Sigmoid colon (tissue), 7 donors: ENCODE results near the gene SBNO2. TPM values are rescaled to one million over a fixed set of nuclear protein-coding genes. Genes with fewer than 3 reads are reported as not detected.
A peak's percentile ranks its signal among the peaks of the same experiment; 100 is the strongest.

Experiments
- DNase-seq: peaks from one replicate; pipeline ENCODE4 v3.0.0-alpha.2; 2019
- H3K27ac ChIP-seq, 4 donors: fragments of 200-600 bp; sonication (generic); one replicate each; pipeline ENCODE4 v1.5.1; 2016 to 2019; ENCODE audit warnings: mild to moderate bottlenecking in 1 of 4
- H3K27me3 ChIP-seq, 3 donors: fragments of 200-600 bp; sonication (generic); one replicate each; pipeline ENCODE4 v1.5.1; 2019; ENCODE audit warnings: mild to moderate bottlenecking in 1 of 3
- H3K36me3 ChIP-seq, 4 donors: fragments of 200-600 bp; sonication (generic); one replicate each; pipeline ENCODE4 v1.5.1; 2016 to 2019
- H3K4me1 ChIP-seq, 4 donors: fragments of 200-600 bp; sonication (generic); one replicate each; pipeline ENCODE4 v1.5.1; 2017 to 2019
- H3K4me3 ChIP-seq, 4 donors: fragments of 200-600 bp; sonication (generic); one replicate each; pipeline ENCODE4 v1.5.1; 2017 to 2019; ENCODE audit warnings: mild to moderate bottlenecking in 2 of 4, moderate library complexity in 1 of 4
- H3K9me3 ChIP-seq, 4 donors: fragments of 200-600 bp in 3 of 4; sonication (generic) in 3 of 4; one replicate each; pipeline versions ENCODE4 v1.5.1 to v1.6.1; 2013 to 2019
- EP300 ChIP-seq, 4 donors: sonication (generic); formaldehyde crosslinking; IDR thresholded peaks; one replicate each; pipeline ENCODE4 v1.6.1; 2017; ENCODE audit warnings: antibody characterized with exemption in 4 of 4
- POLR2A ChIP-seq, 2 donors: fragments of 450-650 bp; IDR thresholded peaks; one replicate each; pipeline ENCODE4 v1.6.1; 2016; ENCODE audit warnings: antibody characterized with exemption in 2 of 2, mild to moderate bottlenecking in 2 of 2, moderate library complexity in 2 of 2
- POLR2AphosphoS5 ChIP-seq, 4 donors: sonication (generic); formaldehyde crosslinking; IDR thresholded peaks; one replicate each; pipeline ENCODE4 v1.6.1; 2017; ENCODE audit warnings: antibody characterized with exemption in 4 of 4
- WGBS, 2 donors: extraction: QIAGEN DNeasy Blood & Tissue Kit; methylation state at CpG; one replicate each; pipeline ENCODE4 v1.1.7; 2013; 5-methylcytosine and 5-hydroxymethylcytosine counted together
- intact Hi-C: fragments of 100-400 bp; cut with DNase I; formaldehyde crosslinking; loops from one replicate; pipeline ENCODE4 v1.15.1; 2023
- polyA plus RNA-seq, 3 donors: library from polyadenylated mRNA; stranded (reverse); fragments of 200-250 nt; gene quantifications; one replicate each; pipeline ENCODE4 v1.2.3, GENCODE V29; 2013
- total RNA-seq, 4 donors: library from RNA; depleted of rRNA; stranded (reverse); fragments of >200 nt; gene quantifications; one replicate each; pipeline ENCODE4 v1.1.0, GENCODE V29; 2016
- TF ChIP-seq, protein P1 (sequence below), 4 experiments: fragments of 450-650 bp in 3 of 4; fragments of 200-600 bp in 1 of 4; IDR thresholded peaks; one replicate each; pipeline ENCODE4 v1.5.1; 2016 to 2019; ENCODE audit warnings: antibody characterized with exemption in 4 of 4, mild to moderate bottlenecking in 3 of 4, moderate library complexity in 2 of 4
- donor health status: healthy with polysubstance abuse.
- donor health status: Bipolar disorder and iron deficiency.
- donor health status: healthy.

The SBNO2 gene
- total and polyA plus RNA-seq, 7 donors = 6.8 to 91.9 (median 14.8) TPM

DNA sequence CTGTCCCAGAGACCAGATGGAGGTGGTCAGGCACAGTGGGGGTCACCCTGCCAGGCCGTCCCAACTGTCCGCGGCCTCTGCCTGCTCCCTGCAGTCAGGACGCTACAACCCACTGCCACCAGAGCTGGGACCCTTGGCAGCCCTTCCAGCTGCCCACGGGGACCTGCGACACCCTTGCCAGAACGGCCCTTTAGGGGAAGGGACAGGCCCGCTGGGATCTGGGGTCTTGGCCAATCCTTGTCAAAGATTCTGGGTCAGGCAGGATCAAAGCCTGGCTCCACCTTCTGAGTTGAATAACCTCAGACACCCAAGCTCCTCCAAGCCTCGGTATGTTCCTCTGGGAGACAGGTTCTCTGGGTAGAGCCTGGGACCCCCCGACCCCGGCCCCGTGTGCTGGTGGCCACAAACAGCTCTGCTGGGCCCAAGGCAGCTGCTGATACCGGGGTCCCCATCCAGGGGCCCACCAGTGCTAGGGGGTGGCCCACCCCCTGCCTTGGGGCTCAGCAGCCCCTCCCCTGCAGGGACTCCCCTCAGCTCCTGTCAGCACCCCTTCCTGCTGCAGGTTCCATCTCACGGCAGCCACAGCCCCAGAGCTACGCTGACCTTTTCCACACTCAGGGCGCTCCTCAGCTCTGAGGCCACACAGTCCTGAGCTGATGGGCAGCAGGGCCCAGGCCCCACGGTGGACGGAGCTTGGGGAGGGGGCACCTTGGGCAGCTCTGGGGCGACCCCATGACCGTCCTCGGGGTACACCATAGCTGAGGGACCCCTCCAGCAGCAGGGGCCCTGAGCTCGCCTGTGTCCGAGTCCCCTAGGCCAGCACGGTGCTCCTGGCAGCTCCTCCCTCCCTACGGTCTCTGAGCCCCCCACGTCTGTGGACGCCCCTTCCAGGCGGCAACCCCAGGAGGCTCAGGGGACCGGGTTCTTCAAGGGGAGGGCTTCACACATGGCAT is 18.4 kb downstream of the SBNO2 start:
- Histone ChIP-seq H3K27ac (peak overlapping the region; percentile 62 to 86 (median 72)), H3K36me3 (peaks cover 0 to 42% (median 13%) of the 10 kb centered on the region in 4 donors), H3K4me1 (peaks cover 0 to 30% (median 26%) of the 10 kb centered on the region in 4 donors), H3K9me3 (no peaks in the 10 kb centered on the region), H3K27me3 (no peaks in the 10 kb centered on the region), H3K4me3 (peak overlapping the region in 2 of 4 donors; percentile 10 to 23)
- TF ChIP-seq EP300 (IDR thresholded peaks at IDR 0.05) (no peak), POLR2A (IDR thresholded peaks at IDR 0.05) (no peak)
- TF ChIP-seq, protein P1, sequence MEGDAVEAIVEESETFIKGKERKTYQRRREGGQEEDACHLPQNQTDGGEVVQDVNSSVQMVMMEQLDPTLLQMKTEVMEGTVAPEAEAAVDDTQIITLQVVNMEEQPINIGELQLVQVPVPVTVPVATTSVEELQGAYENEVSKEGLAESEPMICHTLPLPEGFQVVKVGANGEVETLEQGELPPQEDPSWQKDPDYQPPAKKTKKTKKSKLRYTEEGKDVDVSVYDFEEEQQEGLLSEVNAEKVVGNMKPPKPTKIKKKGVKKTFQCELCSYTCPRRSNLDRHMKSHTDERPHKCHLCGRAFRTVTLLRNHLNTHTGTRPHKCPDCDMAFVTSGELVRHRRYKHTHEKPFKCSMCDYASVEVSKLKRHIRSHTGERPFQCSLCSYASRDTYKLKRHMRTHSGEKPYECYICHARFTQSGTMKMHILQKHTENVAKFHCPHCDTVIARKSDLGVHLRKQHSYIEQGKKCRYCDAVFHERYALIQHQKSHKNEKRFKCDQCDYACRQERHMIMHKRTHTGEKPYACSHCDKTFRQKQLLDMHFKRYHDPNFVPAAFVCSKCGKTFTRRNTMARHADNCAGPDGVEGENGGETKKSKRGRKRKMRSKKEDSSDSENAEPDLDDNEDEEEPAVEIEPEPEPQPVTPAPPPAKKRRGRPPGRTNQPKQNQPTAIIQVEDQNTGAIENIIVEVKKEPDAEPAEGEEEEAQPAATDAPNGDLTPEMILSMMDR (IDR thresholded peaks at IDR 0.05) = no peak
- intact Hi-C loops = no loop called here
- WGBS, 2 donors = 66 to 81% methylated on average over 29 of the region's 29 CpGs
- DNase-seq = no peak

DNA sequence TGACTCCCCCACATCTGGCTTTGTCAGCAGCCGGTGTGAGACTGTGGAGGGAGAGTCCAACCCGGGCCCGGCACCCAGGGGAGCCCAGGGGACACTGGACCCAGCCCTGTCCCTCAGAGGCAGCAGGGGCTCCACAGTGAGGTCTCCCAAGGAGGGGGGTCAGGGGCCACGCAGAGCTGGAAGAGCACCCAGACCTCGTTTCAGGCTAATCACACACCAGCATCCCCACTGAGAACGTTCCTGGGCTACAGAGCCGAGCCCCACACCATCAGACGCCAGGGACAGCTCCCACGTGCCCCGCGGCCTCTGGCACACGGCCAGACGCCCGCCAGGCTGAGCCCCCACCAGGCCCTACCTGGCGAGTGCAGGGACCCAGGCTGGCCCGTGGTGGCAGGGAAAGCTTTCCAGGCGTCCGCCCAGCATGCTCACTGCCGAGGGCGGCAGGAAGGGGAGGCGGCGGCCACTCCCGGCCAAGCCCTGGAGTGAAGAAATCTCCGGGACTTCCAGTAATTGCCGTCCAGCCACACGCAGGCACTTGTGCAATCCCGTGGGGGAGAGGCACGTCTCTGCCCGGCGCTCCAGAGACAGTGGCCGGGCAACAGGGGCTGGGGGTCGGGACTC is 19.2 kb downstream of the SBNO2 start:
- TF ChIP-seq POLR2A (IDR thresholded peaks at IDR 0.05) = no peak
- peak in 3 of 4 donors; percentile 66 to 91 (median 69) for TF ChIP-seq EP300 (IDR thresholded peaks at IDR 0.05)
- TF ChIP-seq POLR2AphosphoS5 (IDR thresholded peaks at IDR 0.05) = peak; percentile 60 to 88 (median 75)
- TF ChIP-seq, protein P1 (IDR thresholded peaks at IDR 0.05) = no peak
- DNase-seq = peak; percentile 96
- Histone ChIP-seq H3K4me3 (peak overlapping the region in 2 of 4 donors; percentile 13 to 23), H3K4me1 (peaks cover 0 to 30% (median 26%) of the 10 kb centered on the region in 4 donors), H3K9me3 (no peaks in the 10 kb centered on the region), H3K36me3 (peaks cover 0 to 45% (median 13%) of the 10 kb centered on the region in 4 donors), H3K27me3 (no peaks in the 10 kb centered on the region), H3K27ac (peak overlapping the region; percentile 62 to 86 (median 72))
- intact Hi-C loops = no loop called here
- WGBS, 2 donors = 19 to 56% methylated on average over 32 of the region's 32 CpGs

DNA sequence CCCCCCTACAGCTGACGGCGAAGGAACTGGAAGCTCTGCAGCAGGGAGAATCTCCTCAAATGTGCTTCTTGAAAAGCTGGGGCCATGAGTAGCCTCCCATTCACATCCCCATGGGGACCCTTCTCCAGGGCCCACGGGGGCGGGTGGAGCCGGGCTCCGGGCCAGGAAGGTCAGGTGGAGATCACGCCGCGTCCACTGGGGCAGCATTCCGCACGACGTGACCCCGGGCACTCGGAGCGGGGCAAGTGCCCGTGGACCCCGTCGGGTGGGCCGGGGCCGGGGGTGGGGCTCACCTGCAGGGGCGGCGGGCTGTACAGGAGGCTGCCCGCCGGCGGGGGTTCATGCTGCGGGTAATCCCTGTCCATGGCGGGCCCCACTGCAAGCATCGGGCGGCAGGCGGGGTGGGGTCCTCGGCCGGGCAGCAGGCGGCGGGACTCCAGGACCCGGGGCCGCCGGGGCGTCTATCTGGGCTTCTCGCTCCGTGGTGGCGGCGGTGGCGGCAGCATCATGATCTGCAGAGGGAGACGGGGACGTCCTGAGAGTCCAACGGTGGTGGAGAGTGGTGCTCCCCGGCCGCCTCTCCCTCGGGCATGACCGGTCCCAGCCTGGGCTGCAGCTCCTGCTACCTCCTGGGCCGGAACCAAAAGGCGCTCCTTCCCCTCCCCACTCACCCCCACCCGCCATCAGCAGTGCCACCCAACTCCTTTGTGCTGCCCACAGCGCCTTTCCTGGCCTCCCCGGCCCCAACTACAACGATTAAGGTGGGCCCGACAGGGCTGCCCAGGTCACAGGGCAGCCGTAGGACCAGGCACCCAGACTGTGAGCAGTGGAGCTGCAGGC is 20.0 kb downstream of the SBNO2 start:
- TF ChIP-seq EP300 (IDR thresholded peaks at IDR 0.05) (no peak), POLR2AphosphoS5 (IDR thresholded peaks at IDR 0.05) (no peak), POLR2A (IDR thresholded peaks at IDR 0.05) (no peak)
- TF ChIP-seq, protein P1 (IDR thresholded peaks at IDR 0.05) = no peak
- H3K9me3 ChIP-seq = no peaks in the 10 kb centered on the region
- H3K4me1 ChIP-seq = peaks cover 0 to 30% (median 29%) of the 10 kb centered on the region in 4 donors
- WGBS, 2 donors = 95 to 96% methylated on average over 58 of the region's 58 CpGs
- peaks cover 0 to 50% (median 15%) of the 10 kb centered on the region in 4 donors for H3K36me3 ChIP-seq
- no peaks in the 10 kb centered on the region for H3K27me3 ChIP-seq
- peak overlapping the region; percentile 62 to 86 (median 72) for H3K27ac ChIP-seq
- no peak for DNase-seq
- H3K4me3 ChIP-seq = peak overlapping the region in 1 of 4 donors; percentile 13
- intact Hi-C loops = no loop called here

DNA sequence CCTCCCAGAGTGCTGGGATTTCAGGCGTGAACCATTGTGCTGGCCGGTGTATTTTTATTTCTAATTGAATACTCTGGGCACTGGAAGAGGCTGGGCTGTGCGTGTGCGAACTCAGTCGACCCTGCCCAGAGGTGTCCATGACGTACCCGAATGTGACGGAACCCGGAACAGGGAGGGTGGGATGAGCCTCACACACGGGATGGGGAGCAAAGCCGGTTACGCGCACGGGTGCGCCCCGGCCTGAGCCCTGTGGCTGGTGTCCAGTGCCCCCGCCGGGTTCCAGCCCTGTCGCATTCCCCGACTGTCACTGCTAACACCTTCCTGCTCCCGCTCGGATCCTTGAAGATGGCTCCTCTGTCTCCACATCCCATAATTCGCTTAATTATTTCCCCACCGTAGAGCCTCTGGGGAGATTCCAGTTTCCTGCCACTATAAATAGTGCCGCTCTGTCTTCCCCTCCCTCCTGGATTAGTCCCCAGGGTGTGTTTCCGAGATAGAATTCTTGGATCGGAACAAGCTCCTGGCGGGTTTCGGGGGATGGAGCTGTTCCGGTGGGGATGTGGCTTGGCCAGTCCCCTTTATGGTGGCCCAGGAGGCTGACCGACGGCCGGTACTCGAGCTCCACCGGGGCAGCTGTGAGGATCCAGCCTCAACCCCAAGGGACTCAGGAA is 22.0 kb downstream of the SBNO2 start:
- no peak overlapping the region for H3K4me3 ChIP-seq
- intact Hi-C loops = no loop called here

More for the DNA sequence above, 22.0 kb downstream of the SBNO2 start:
- H3K9me3 ChIP-seq = no peaks in the 10 kb centered on the region
- peak overlapping the region in 3 of 4 donors; percentile 16 to 61 (median 52) for H3K27ac ChIP-seq
- 90 to 95% methylated on average over 35 of the region's 35 CpGs for WGBS, 2 donors
- no peaks in the 10 kb centered on the region for H3K27me3 ChIP-seq
- TF ChIP-seq POLR2AphosphoS5 (IDR thresholded peaks at IDR 0.05) = peak in 2 of 4 donors; percentile 6 to 20
- TF ChIP-seq, protein P1 (IDR thresholded peaks at IDR 0.05) = no peak
- peaks cover 0 to 59% (median 15%) of the 10 kb centered on the region in 4 donors for H3K36me3 ChIP-seq
- no peak for DNase-seq
- H3K4me1 ChIP-seq = peaks cover 0 to 30% (median 29%) of the 10 kb centered on the region in 4 donors
